Measurements from ENCODE around the gene USP48. TPM values are rescaled to one million over a fixed set of nuclear protein-coding genes. Genes with fewer than 3 reads are reported as not detected.

The USP48 gene
- total and polyA plus RNA-seq, 10 of the 15 experiments (the other 5 are each of a cell fraction or from before 2014, with no cell fraction given), result 21.2 to 115 (median 75.5) TPM

DNA sequence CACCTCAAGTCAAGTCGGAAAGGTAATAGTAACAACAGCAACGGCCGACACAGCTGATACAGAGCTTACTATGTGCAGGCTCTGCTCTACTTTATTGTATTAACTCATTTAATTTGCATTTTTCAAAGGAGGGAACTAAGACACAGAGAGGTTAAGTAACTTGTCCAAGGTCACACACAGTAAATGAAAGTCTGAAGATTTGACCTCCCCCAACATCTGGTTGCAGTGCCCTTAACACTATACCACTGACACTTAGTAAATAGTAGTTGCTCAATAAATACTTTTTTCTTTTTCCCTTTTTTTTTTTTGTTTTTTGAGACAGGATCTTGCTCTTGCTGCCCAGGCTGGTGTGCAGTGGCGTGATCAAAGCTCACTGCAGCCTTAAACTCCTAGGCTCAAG lies 153.0 kb downstream of the USP48 start:
- Histone ChIP-seq H3K4me3 (no peak overlapping the region), H3K36me3 (ENCODE audit: control insufficient read depth in 2 of 2, insufficient read depth in 2 of 2, low read length in 1 of 2) (no peaks in the 10 kb centered on the region), H3K9me3 (replicated peaks; ENCODE audit: control insufficient read depth, insufficient read depth, low read length) (no peaks in the 10 kb centered on the region), H3K27me3 (replicated peaks in 1 of 2; ENCODE audit: control insufficient read depth in 2 of 2, insufficient read depth in 2 of 2, low read length in 1 of 2) (peaks cover 0 to 3% of the 10 kb centered on the region in 2 experiments; a peak in 2 of 4 replicates), H2AFZ (ENCODE audit: control insufficient read depth, low read depth, low read length) (no peak overlapping the region), H4K20me1 (ENCODE audit: control insufficient read depth, insufficient read depth) (no peaks in the 10 kb centered on the region), H3K9ac (ENCODE audit: control insufficient read depth, insufficient read depth, low read length) (no peak overlapping the region), H3K27ac (ENCODE audit: control insufficient read depth, insufficient read depth) (no peak overlapping the region), H3K4me2 (ENCODE audit: control insufficient read depth, insufficient read depth) (no peak overlapping the region), H3K79me2 (ENCODE audit: control insufficient read depth, insufficient read depth, low read length) (no peaks in the 10 kb centered on the region), H3K4me1 (ENCODE audit: control insufficient read depth, insufficient read depth, low read length) (no peaks in the 10 kb centered on the region)
- POLR2A ChIA-PET, result no interaction called here
- FAIRE-seq, result no peak
- intact Hi-C loops (cut with micrococcal nuclease; ENCODE audit: unreplicated experiment) (no loop called here), in situ Hi-C loops (cut with MboI) (no loop called here)
- CTCF ChIA-PET, result no interaction called here
- RAD21 ChIA-PET (ENCODE audit: unreplicated experiment), result no interaction called here
- no peak for DNase-seq (ENCODE audit: low read depth, low spot score)
- WGBS (ENCODE audit: insufficient coverage, insufficient replicate concordance, low lambda C conversion rate, missing lambda C conversion rate), result 21% methylated on average over 4 of the region's 4 CpGs
- no peak for TF ChIP-seq NR2F1 (conservative IDR thresholded peaks at IDR 0.05)
- TF ChIP-seq, protein P1, sequence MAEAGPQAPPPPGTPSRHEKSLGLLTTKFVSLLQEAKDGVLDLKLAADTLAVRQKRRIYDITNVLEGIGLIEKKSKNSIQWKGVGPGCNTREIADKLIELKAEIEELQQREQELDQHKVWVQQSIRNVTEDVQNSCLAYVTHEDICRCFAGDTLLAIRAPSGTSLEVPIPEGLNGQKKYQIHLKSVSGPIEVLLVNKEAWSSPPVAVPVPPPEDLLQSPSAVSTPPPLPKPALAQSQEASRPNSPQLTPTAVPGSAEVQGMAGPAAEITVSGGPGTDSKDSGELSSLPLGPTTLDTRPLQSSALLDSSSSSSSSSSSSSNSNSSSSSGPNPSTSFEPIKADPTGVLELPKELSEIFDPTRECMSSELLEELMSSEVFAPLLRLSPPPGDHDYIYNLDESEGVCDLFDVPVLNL (IDR thresholded peaks at IDR 0.05; ENCODE audit: low read depth, low read length), result no peak
- no peak for TF ChIP-seq HDGF (IDR thresholded peaks at IDR 0.05)
- TF ChIP-seq TCF3 (IDR thresholded peaks at IDR 0.05; ENCODE audit: borderline replicate concordance, insufficient read depth, low read depth, low read length), result no peak
- no peak for TF ChIP-seq EGR1 (IDR thresholded peaks at IDR 0.05; ENCODE audit: borderline replicate concordance in 1 of 2, low read depth in 2 of 2, low read length in 2 of 2)
- no peak for TF ChIP-seq SIX5 (IDR thresholded peaks at IDR 0.05; ENCODE audit: low read depth, low read length, severe bottlenecking)
- TF ChIP-seq SMC3 (IDR thresholded peaks at IDR 0.05; ENCODE audit: borderline replicate concordance, low read length), result no peak
- TF ChIP-seq SPI1 (IDR thresholded peaks at IDR 0.05; ENCODE audit: borderline replicate concordance, insufficient read depth, low read depth, low read length), result no peak
- TF ChIP-seq EED (IDR thresholded peaks at IDR 0.05; ENCODE audit: low read depth), result no peak
- TF ChIP-seq TAF1 (IDR thresholded peaks at IDR 0.05; ENCODE audit: borderline replicate concordance, low read depth, low read length), result no peak
- no peak for ATAC-seq
- no TSS peak for BruUV-seq (replicated peaks)
- SMC1A ChIA-PET (ENCODE audit: uncharacterized antibody, unreplicated experiment), result no interaction called here

All from GM12878 (cell line).